IPS DF 6.9 (cell line): ENCODE data around the gene AARSD1.
"Not testable (repeated sequence)": the region's sequence is repeated elsewhere in the genome, so short reads cannot be mapped to it uniquely, and the experiment has no call there.

ENCODE experiments used
- DNase-seq: peaks from one replicate; pipeline ENCODE4 v3.0.0-alpha.2; 2013; ENCODE audit warnings: low read depth, low spot score
- H3K27ac ChIP-seq: one replicate; pipeline ENCODE4 v1.5.1; 2013; ENCODE audit warnings: low read length, control low read depth
- H3K27me3 ChIP-seq: 2 replicates; pipeline ENCODE4 v1.6.1; 2013; ENCODE audit warnings: mild to moderate bottlenecking, low read length; ENCODE audit not compliant: control insufficient read depth, insufficient read depth
- H3K36me3 ChIP-seq: 2 replicates; pipeline ENCODE4 v1.6.1; 2013; ENCODE audit warnings: low read length; ENCODE audit not compliant: control insufficient read depth, insufficient read depth
- H3K4me1 ChIP-seq: 2 replicates; pipeline ENCODE4 v1.6.1; 2013; ENCODE audit warnings: low read length; ENCODE audit not compliant: control insufficient read depth, insufficient read depth
- H3K4me3 ChIP-seq: 2 replicates; pipeline ENCODE4 v1.5.1; 2013; ENCODE audit warnings: mild to moderate bottlenecking, low read length
- H3K9me3 ChIP-seq: 2 replicates; pipeline ENCODE4 v1.6.1; 2013; ENCODE audit warnings: low read length, inconsistent platforms; ENCODE audit not compliant: control insufficient read depth, insufficient read depth
- WGBS: extraction: QIAGEN DNeasy Blood & Tissue Kit; methylation state at CpG from one replicate; pipeline ENCODE4 v1.1.7; 2013; ENCODE audit warnings: mixed read lengths, missing lambda C conversion rate; ENCODE audit not compliant: insufficient read length, insufficient coverage; 5-methylcytosine and 5-hydroxymethylcytosine counted together

AARSD1 gene

GRCh38 chr17:42980766-42981397 lies 16.6 kb upstream of the AARSD1 start:
- DNase-seq, result no peak
- Histone ChIP-seq H3K4me1 (peaks cover 3% of the 10 kb centered on the region; the same call in 1 of the 2 replicates), H3K9me3 (no peaks in the 10 kb centered on the region), H3K36me3 (peaks cover 2% of the 10 kb centered on the region; the same call in 1 of the 2 replicates), H3K4me3 (peak overlapping the region; percentile 96), H3K27me3 (no peaks in the 10 kb centered on the region), H3K27ac (no peak overlapping the region)
- WGBS, result no CpG with 5 or more reads among the region's 67 CpGs

GRCh38 chr17:42980274-42980765 lies 16.1 kb upstream of the AARSD1 start, which contains the start of gene RUNDC1:
TSS of gene RUNDC1 (plus strand) at chr17:42980565. CDS start at chr17:42980577, 12 bp downstream.
- Histone ChIP-seq H3K4me1 (peaks cover 3% of the 10 kb centered on the region; the same call in 1 of the 2 replicates), H3K9me3 (no peaks in the 10 kb centered on the region), H3K4me3 (peak within 1 kb of the TSS; percentile 96), H3K27ac (no peak within 1 kb of the TSS), H3K36me3 (peaks cover 2% of the 10 kb centered on the region; the same call in 1 of the 2 replicates), H3K27me3 (no peaks in the 10 kb centered on the region)
- WGBS, result no CpG with 5 or more reads among the region's 39 CpGs
- DNase-seq, result no peak

GRCh38 chr17:42979511-42980273 lies 15.4 kb upstream of the AARSD1 start, which contains the start of gene PTGES3L:
TSS of gene PTGES3L (minus strand) at chr17:42980080. CDS start at chr17:42980053, 27 bp downstream.
- no peak within 1 kb of the TSS for H3K27ac ChIP-seq
- peak within 1 kb of the TSS; percentile 96 for H3K4me3 ChIP-seq
- no peaks in the 10 kb centered on the region for H3K36me3 ChIP-seq
- H3K27me3 ChIP-seq, result no peaks in the 10 kb centered on the region
- no CpG with 5 or more reads among the region's 21 CpGs for WGBS
- H3K9me3 ChIP-seq, result no peaks in the 10 kb centered on the region
- no peak for DNase-seq
- H3K4me1 ChIP-seq, result peaks cover 3% of the 10 kb centered on the region; the same call in 1 of the 2 replicates

DNA sequence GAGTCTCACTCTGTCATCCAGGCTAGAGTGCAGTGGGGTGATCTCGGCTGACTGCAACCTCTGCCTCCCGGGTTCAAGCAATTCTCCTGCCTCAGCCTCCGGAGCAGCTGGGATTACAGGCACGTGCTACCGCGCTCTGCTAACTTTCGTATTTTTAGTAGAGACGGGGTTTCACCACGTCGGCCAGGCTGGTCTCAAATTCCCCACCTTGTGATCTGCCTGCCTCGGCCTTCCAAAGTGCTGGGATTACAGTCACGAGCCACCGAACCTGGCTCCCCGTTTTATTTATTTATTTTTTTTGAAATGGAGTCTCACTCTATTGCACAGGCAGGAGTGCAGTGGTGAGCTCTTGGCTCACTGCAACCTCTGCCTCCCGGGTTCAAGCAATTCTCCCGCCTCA lies 11.4 kb upstream of the AARSD1 start:
- H3K27ac ChIP-seq, DNase-seq, H3K4me3 ChIP-seq, H3K4me1 ChIP-seq, H3K36me3 ChIP-seq, H3K27me3 ChIP-seq, H3K9me3 ChIP-seq: not testable (repeated sequence)
- WGBS, result no CpG with 5 or more reads among the region's 16 CpGs

DNA sequence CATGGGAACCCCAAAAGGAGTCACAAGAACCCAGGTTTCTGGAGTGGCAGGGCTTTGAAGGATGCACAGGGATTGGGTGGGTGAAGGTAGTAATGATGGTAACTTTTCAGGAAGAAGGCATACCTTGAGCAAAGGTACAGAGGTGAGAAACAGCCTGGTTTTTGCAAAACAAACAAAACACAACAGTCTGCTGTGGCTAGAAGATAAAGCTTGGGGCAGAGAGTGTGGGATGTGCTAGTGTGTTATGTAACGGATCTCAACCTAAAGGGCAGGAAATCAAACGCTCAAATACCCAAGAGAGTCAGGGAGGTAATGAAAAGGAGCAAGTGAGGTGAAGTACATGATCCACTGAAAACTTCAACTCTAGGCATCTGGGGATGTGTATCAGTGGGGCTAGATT lies 11.0 kb upstream of the AARSD1 start:
- Histone ChIP-seq H3K27ac (no peak overlapping the region), H3K4me3 (no peak overlapping the region), H3K27me3 (no peaks in the 10 kb centered on the region), H3K4me1 (peaks cover 3% of the 10 kb centered on the region; the same call in 1 of the 2 replicates), H3K36me3 (no peaks in the 10 kb centered on the region), H3K9me3 (no peaks in the 10 kb centered on the region)
- DNase-seq, result no peak
- no CpG with 5 or more reads among the region's 2 CpGs for whole genome bisulfite sequencing

DNA sequence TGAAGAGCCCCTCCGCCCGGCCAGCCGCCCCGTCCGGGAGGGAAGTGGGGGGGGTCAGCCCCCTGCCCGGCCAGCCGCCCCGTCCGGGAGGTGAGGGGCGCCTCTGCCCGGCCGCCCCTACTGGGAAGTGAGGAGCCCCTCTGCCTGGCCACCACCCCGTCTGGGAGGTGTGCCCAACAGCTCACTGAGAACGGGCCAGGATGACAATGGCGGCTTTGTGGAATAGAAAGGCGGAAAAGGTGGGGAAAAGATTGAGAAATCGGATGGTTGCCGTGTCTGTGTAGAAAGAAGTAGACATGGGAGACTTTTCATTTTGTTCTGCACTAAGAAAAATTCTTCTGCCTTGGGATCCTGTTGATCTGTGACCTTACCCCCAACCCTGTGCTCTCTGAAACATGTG lies 9.1 kb upstream of the AARSD1 start:
- H3K36me3 ChIP-seq, H3K4me1 ChIP-seq, H3K27ac ChIP-seq, H3K9me3 ChIP-seq, H3K4me3 ChIP-seq, H3K27me3 ChIP-seq, DNase-seq: not testable (repeated sequence)
- no CpG with 5 or more reads among the region's 18 CpGs for WGBS

- Histone ChIP-seq H3K9me3 (no peaks in the 10 kb centered on the region), H3K4me3 (no peak overlapping the region), H3K27ac (no peak overlapping the region), H3K4me1 (no peaks in the 10 kb centered on the region), H3K27me3 (no peaks in the 10 kb centered on the region), H3K36me3 (no peaks in the 10 kb centered on the region)
- no peak for DNase-seq
- WGBS, result no CpG with 5 or more reads among the region's 5 CpGs
These were observed 7.3 kb upstream of the AARSD1 start for GRCh38 chr17:42971589-42971988.

- H3K36me3 ChIP-seq, result no peaks in the 10 kb centered on the region
- H3K27me3 ChIP-seq, result no peaks in the 10 kb centered on the region
- H3K9me3 ChIP-seq, result no peaks in the 10 kb centered on the region
- DNase-seq, result no peak
- WGBS, result no CpG with 5 or more reads among the region's 5 CpGs
- no peak overlapping the region for H3K4me3 ChIP-seq
- no peaks in the 10 kb centered on the region for H3K4me1 ChIP-seq
- no peak overlapping the region for H3K27ac ChIP-seq
These were observed 4.8 kb upstream of the AARSD1 start for GRCh38 chr17:42969001-42969581.

DNA sequence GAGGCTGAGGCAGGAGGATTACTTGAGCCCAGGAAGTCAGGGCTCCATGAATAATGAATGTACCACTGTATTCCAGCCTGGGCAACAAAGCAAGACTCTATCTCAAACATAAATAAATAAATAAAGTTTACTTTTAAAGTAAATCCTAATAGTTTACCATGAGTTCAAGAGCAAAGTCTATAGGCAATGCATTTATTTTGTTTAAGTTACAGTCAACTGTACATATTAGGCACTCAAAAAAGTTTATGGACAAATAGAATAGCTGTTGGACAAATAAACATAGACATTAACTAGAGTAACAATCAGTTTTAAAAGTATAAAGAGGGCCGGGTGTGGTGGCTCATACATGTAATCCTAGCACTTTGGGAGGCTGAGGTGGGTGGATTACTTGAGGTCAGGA lies 3.7 kb upstream of the AARSD1 start:
- Histone ChIP-seq H3K36me3 (no peaks in the 10 kb centered on the region), H3K4me1 (no peaks in the 10 kb centered on the region), H3K4me3 (no peak overlapping the region), H3K27me3 (no peaks in the 10 kb centered on the region), H3K9me3 (no peaks in the 10 kb centered on the region), H3K27ac (no peak overlapping the region)
- no peak for DNase-seq
- WGBS, result no CpG with 5 or more reads among the region's 1 CpG

GRCh38 chr17:42953669-42954068 lies 10.6 kb downstream of the AARSD1 start:
- no CpG with 5 or more reads among the region's 1 CpG for WGBS
- peaks cover 20% of the 10 kb centered on the region for H3K36me3 ChIP-seq
- no peaks in the 10 kb centered on the region for H3K9me3 ChIP-seq
- no peaks in the 10 kb centered on the region for H3K4me1 ChIP-seq
- DNase-seq, result no peak
- no peak overlapping the region for H3K4me3 ChIP-seq
- no peaks in the 10 kb centered on the region for H3K27me3 ChIP-seq
- no peak overlapping the region for H3K27ac ChIP-seq
